Activated T-helper 2 cell treated with anti-CD3 and anti-CD28 coated beads, Interferon-gamma antibody, Interleukin-2, Interleukin-4, amounts not matched to agents 10 μg/mL and 5 μg/mL and 100 μg/mL, durations not matched to agents 14 hours and 24 hours and 36 hours (primary cell): Measurements from ENCODE around the gene ARMCX6. TPM values are rescaled to one million over a fixed set of nuclear protein-coding genes. Genes with fewer than 3 reads are reported as not detected.
"Not testable (repeated sequence)": the region's sequence is repeated elsewhere in the genome, so short reads cannot be mapped to it uniquely, and the experiment has no call there.

Experiments
- DNase-seq: peaks from one replicate; pipeline ENCODE4 v3.0.0; 2021; ENCODE audit warnings: low spot score
- H3K27ac Mint-ChIP-seq: one replicate; pipeline ENCODE4 v1.8.0; 2021; ENCODE audit warnings: mixed read lengths
- H3K27me3 Mint-ChIP-seq: one replicate; pipeline ENCODE4 v1.8.0; 2021; ENCODE audit warnings: low read depth, mixed read lengths
- H3K36me3 Mint-ChIP-seq: one replicate; pipeline ENCODE4 v1.8.0; 2021; ENCODE audit warnings: low read depth, mixed read lengths
- H3K4me1 Mint-ChIP-seq: one replicate; pipeline ENCODE4 v1.8.0; 2021; ENCODE audit warnings: low read depth, mixed read lengths
- H3K4me3 Mint-ChIP-seq: one replicate; pipeline ENCODE4 v1.8.0; 2021; ENCODE audit warnings: low read depth, mild to moderate bottlenecking, moderate library complexity, mixed read lengths
- H3K9me3 Mint-ChIP-seq: one replicate; pipeline ENCODE4 v1.8.0; 2021; ENCODE audit warnings: mixed read lengths
- intact Hi-C: fragments of 100-400 bp; cut with micrococcal nuclease; formaldehyde crosslinking; loops from one replicate; pipeline ENCODE4 v1.15.1; 2023
- total RNA-seq: library from RNA; stranded (reverse); gene quantifications from 2 replicates; pipeline ENCODE4 v1.2.3, GENCODE V29; 2022

The ARMCX6 gene
- total RNA-seq, 1 donor from 2014 or later, result 92.1 TPM

- no peaks in the 10 kb centered on the region for H3K4me1 Mint-ChIP-seq
- intact Hi-C loops, result no loop called here
- H3K4me3 Mint-ChIP-seq, result no peak overlapping the region
- H3K27me3 Mint-ChIP-seq, result peaks cover 14% of the 10 kb centered on the region
- no peaks in the 10 kb centered on the region for H3K36me3 Mint-ChIP-seq
- H3K27ac Mint-ChIP-seq, result no peak overlapping the region
- H3K9me3 Mint-ChIP-seq, result no peaks in the 10 kb centered on the region
- no peak for DNase-seq
Observed at GRCh38 chrX:101602077-101602476, 15.7 kb downstream of the ARMCX6 start.

- intact Hi-C loops, result loop anchor here (5.0 kb wide), 4 partner anchors 158 to 488 kb away; no protein-coding TSS in a partner anchor
- H3K36me3 Mint-ChIP-seq, H3K4me3 Mint-ChIP-seq, DNase-seq, H3K4me1 Mint-ChIP-seq, H3K9me3 Mint-ChIP-seq, H3K27ac Mint-ChIP-seq, H3K27me3 Mint-ChIP-seq: not testable (repeated sequence)
Observed at GRCh38 chrX:101599592-101599991, 18.2 kb downstream of the ARMCX6 start.

GRCh38 chrX:101595739-101596419 is 21.9 kb downstream of the ARMCX6 start:
- H3K4me3 Mint-ChIP-seq, result no peak overlapping the region
- H3K27ac Mint-ChIP-seq, result no peak overlapping the region
- no peak for DNase-seq
- no peaks in the 10 kb centered on the region for H3K9me3 Mint-ChIP-seq
- H3K36me3 Mint-ChIP-seq, result no peaks in the 10 kb centered on the region
- H3K4me1 Mint-ChIP-seq, result no peaks in the 10 kb centered on the region
- intact Hi-C loops, result loop anchor here (5.0 kb wide), 4 partner anchors 161 to 491 kb away; no protein-coding TSS in a partner anchor
- peaks cover 8% of the 10 kb centered on the region for H3K27me3 Mint-ChIP-seq

Other genes starting within 250 kb of the ARMCX6 start
- gene BTK, start 231.8 kb downstream of the ARMCX6 start, total RNA-seq, result 0.11 and 0.25 TPM in 2 replicates
- 290 and 376 TPM in 2 replicates for gene RPL36A, start 227.0 kb downstream of the ARMCX6 start, total RNA-seq
- 82.9 and 89.1 TPM in 2 replicates for gene GLA, start 210.1 kb downstream of the ARMCX6 start, total RNA-seq
- 17.5 and 18.0 TPM in 2 replicates for gene HNRNPH2, start 209.8 kb downstream of the ARMCX6 start, total RNA-seq
- 4.7 and 6.3 TPM in 2 replicates for gene ARMCX4, start 132.5 kb downstream of the ARMCX6 start, total RNA-seq
- gene ARMCX1, start 67.5 kb downstream of the ARMCX6 start, total RNA-seq, result 0.82 and 1.1 TPM in 2 replicates
- 71.5 and 79.4 TPM in 2 replicates for gene ARMCX3, start 5.2 kb upstream of the ARMCX6 start, total RNA-seq
- gene ARMCX2, start 41.9 kb upstream of the ARMCX6 start, total RNA-seq, result 9.7 and 9.9 TPM in 2 replicates